Upper lobe of right lung (tissue), 1 donor: ENCODE measurements around the gene ADAMTS14. TPM values are rescaled to one million over a fixed set of nuclear protein-coding genes. Genes with fewer than 3 reads are reported as not detected.
A peak's percentile ranks its signal among the peaks of the same experiment; 100 is the strongest.
"Not testable (repeated sequence)": the region's sequence is repeated elsewhere in the genome, so short reads cannot be mapped to it uniquely, and the experiment has no call there.

Source experiments
- ATAC-seq: fragments of 200-7000 bp; cut with Tn5 transposase; one replicate; pipeline ENCODE4 v1.9.1; 2020; ENCODE audit warnings: mild to moderate bottlenecking, moderate library complexity
- DNase-seq: peaks from one replicate; pipeline ENCODE4 v3.0.0-alpha.2; 2020
- H3K27ac ChIP-seq: fragments of 200-600 bp; one replicate; pipeline ENCODE4 v1.8.0; 2022
- H3K27me3 ChIP-seq: fragments of 200-600 bp; one replicate; pipeline ENCODE4 v1.8.0; 2022; ENCODE audit warnings: mild to moderate bottlenecking
- H3K36me3 ChIP-seq: fragments of 200-600 bp; one replicate; pipeline ENCODE4 v1.8.0; 2022
- H3K4me1 ChIP-seq: fragments of 200-600 bp; one replicate; pipeline ENCODE4 v1.8.0; 2022
- H3K4me3 ChIP-seq: fragments of 200-600 bp; one replicate; pipeline ENCODE4 v1.8.0; 2022; ENCODE audit warnings: mild to moderate bottlenecking
- H3K9me3 ChIP-seq: fragments of 200-600 bp; one replicate; pipeline ENCODE4 v1.8.0; 2022
- intact Hi-C: fragments of 100-400 bp; cut with DNase I; formaldehyde crosslinking; loops from one replicate; pipeline ENCODE4 v1.11.0; 2022
- total RNA-seq: library from RNA; stranded (reverse); fragmentation: NEBNext Ultra II Directional; extraction: Animal tissue kit (Norgen Biotek cat#: 25700); gene quantifications from one replicate; pipeline ENCODE4 v1.2.1, GENCODE V29; 2021
- TF ChIP-seq, protein P1 (sequence below): fragments of 200-600 bp; IDR thresholded peaks from one replicate; pipeline ENCODE4 v1.8.0; 2022; ENCODE audit warnings: antibody characterized with exemption
- donor health status: DM: no; HTN: yes; CAD: no; lungs with severe emphysema.

The ADAMTS14 gene
- total RNA-seq, 1 donor from 2014 or later, result 0.55 TPM

DNA sequence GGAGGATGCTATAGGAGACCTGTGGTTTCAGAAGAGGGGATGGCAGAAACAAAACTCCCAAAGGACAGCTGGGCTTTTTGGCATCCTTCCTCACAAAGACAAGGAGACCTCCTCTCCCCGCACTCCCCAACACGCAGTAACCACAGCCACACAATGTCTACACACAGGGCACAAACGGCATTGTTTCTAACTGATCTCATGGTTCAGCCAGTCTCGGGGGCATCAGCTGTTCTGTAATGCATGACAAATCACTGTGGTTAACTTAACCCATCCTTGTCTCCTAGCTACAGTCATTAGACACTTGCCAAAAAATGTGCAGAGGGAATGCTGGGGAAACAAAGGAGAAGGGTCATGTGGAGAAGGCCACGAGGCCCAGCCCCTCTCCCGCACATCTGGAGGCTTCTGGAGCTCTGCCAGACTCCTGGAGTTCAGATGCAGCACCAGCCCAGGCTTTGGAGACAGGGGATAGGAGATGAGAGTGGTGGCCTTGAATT is 7.6 kb upstream of the ADAMTS14 start:
- TF ChIP-seq, protein P1, sequence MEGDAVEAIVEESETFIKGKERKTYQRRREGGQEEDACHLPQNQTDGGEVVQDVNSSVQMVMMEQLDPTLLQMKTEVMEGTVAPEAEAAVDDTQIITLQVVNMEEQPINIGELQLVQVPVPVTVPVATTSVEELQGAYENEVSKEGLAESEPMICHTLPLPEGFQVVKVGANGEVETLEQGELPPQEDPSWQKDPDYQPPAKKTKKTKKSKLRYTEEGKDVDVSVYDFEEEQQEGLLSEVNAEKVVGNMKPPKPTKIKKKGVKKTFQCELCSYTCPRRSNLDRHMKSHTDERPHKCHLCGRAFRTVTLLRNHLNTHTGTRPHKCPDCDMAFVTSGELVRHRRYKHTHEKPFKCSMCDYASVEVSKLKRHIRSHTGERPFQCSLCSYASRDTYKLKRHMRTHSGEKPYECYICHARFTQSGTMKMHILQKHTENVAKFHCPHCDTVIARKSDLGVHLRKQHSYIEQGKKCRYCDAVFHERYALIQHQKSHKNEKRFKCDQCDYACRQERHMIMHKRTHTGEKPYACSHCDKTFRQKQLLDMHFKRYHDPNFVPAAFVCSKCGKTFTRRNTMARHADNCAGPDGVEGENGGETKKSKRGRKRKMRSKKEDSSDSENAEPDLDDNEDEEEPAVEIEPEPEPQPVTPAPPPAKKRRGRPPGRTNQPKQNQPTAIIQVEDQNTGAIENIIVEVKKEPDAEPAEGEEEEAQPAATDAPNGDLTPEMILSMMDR, result no peak
- peak; percentile 38 for DNase-seq
- Histone ChIP-seq H3K27ac (no peak overlapping the region), H3K4me1 (peaks cover 7% of the 10 kb centered on the region), H3K9me3 (no peaks in the 10 kb centered on the region), H3K36me3 (no peaks in the 10 kb centered on the region), H3K27me3 (no peaks in the 10 kb centered on the region), H3K4me3 (no peak overlapping the region)
- intact Hi-C loops, result no loop called here
- ATAC-seq, result no peak

DNA sequence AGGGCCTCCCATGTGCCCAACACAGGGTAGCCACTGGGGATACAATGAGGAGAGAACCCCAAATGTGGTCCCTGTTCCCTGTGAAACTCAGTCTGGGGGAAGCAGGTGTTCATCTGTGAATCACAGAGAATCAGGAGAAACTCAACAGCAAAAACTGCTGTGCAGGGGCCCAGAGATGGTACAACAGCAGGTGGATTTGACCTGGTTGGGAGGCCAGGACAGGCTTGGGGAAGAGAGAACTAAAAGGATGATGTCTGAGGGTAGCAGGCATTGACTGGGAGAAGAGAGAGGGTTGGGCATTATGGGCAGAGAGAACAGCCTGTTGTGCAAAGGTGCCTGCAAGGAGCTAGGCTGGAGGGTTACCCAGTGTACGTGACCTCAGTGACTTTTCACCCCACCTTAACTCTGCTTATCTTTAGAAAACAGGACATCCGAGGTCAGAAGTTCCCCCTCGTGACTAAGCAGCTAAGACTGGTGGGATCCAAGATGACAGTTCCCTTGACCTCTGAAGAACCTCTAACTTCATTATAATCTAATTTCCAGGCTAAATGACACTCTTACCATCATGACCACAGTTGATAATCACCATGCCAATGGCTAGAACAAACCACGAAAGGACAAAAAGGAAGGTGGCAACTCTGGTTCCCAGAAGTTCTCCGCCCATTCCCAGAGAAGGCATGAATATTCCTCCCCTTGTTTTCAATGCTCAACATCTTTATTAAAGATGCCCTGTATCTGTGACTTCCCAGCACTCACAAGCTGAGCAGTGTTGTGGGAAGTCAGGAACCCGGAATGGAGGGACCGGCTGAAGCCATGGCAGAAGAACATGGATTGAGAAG is 5.1 kb upstream of the ADAMTS14 start:
- H3K27ac ChIP-seq, result no peak overlapping the region
- intact Hi-C loops, result no loop called here
- TF ChIP-seq, protein P1, result no peak
- H3K4me3 ChIP-seq, result no peak overlapping the region
- peaks cover 7% of the 10 kb centered on the region for H3K4me1 ChIP-seq
- ATAC-seq (no peak), DNase-seq (peak; percentile 19)
- H3K9me3 ChIP-seq, result no peaks in the 10 kb centered on the region
- no peaks in the 10 kb centered on the region for H3K36me3 ChIP-seq
- H3K27me3 ChIP-seq, result no peaks in the 10 kb centered on the region

DNA sequence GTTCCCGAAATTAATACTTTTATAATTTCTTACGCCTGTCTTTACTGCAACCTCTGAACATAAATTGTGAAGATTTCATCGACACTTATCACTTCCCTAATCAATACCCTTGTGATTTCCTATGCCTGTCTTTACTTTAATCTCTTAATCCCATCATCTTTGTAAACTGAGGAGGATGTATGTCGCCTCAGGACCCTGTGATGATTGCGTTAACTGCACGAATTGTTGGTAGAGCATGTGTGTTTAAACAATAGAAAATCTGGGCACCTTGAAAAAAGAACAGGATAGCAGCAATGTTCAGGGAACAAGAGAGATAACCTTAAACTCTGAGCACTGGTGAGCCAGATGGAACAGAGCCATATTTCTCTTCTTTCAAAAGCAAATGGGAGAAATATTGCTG is 4.5 kb upstream of the ADAMTS14 start:
- intact Hi-C loops, ATAC-seq, DNase-seq: not testable (repeated sequence)

DNA sequence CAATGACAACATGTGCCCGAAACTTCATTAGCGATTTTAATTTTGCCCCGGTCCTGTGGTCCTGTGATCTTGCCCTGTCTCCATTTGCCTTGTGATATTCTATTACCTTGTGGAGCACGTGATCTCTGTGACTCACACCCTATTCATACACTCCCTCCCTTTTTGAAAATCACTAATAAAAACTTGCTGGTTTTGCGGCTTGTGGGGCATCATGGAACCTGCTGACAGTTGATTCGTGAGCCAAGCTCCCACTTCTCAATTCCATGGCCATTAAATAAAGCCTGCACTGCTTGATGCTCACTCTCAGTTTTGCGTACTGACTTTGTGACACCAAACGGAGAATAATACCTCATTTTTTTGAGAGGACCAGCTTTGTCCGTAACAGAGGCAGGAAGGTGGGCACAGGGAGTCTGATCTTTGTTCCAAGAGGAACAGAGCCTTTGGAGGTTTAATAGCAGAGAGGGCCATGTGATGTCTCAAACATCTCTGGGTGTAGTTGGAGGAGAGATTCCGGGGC is 3.8 kb upstream of the ADAMTS14 start:
- DNase-seq (no peak), ATAC-seq (no peak)
- Histone ChIP-seq H3K9me3 (no peaks in the 10 kb centered on the region), H3K4me1 (peaks cover 14% of the 10 kb centered on the region), H3K27me3 (peaks cover 9% of the 10 kb centered on the region), H3K4me3 (no peak overlapping the region), H3K36me3 (no peaks in the 10 kb centered on the region), H3K27ac (no peak overlapping the region)
- TF ChIP-seq, protein P1, result no peak
- intact Hi-C loops, result no loop called here

More for the DNA sequence above, 4.5 kb upstream of the ADAMTS14 start:
- not testable (repeated sequence) for H3K9me3 ChIP-seq, H3K4me3 ChIP-seq, H3K27ac ChIP-seq, H3K27me3 ChIP-seq, H3K4me1 ChIP-seq, H3K36me3 ChIP-seq

DNA sequence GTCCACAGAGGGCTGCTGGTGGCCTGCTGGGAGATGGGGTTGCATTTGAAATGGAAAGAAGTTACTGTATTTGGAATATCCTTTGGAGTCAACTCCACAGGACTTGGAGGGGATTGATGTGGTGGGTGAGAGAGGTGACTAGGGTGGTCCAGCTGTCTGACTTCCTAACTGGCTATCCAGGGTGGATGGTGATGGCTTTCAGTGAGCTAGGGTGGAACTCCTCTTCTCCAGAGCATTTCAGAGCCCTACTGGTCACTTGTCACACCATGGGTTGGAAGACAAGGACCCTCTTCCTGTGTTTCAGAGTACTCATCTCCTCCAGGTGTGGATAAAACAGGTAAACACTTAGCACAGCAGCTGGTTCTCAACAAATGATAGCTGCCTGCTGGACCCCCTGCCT is 3.3 kb upstream of the ADAMTS14 start:
- H3K27me3 ChIP-seq, result peaks cover 14% of the 10 kb centered on the region
- ATAC-seq (no peak), DNase-seq (no peak)
- TF ChIP-seq, protein P1, result no peak
- H3K4me3 ChIP-seq, result no peak overlapping the region
- no peak overlapping the region for H3K27ac ChIP-seq
- no peaks in the 10 kb centered on the region for H3K9me3 ChIP-seq
- no peaks in the 10 kb centered on the region for H3K36me3 ChIP-seq
- intact Hi-C loops, result no loop called here
- H3K4me1 ChIP-seq, result peaks cover 19% of the 10 kb centered on the region

DNA sequence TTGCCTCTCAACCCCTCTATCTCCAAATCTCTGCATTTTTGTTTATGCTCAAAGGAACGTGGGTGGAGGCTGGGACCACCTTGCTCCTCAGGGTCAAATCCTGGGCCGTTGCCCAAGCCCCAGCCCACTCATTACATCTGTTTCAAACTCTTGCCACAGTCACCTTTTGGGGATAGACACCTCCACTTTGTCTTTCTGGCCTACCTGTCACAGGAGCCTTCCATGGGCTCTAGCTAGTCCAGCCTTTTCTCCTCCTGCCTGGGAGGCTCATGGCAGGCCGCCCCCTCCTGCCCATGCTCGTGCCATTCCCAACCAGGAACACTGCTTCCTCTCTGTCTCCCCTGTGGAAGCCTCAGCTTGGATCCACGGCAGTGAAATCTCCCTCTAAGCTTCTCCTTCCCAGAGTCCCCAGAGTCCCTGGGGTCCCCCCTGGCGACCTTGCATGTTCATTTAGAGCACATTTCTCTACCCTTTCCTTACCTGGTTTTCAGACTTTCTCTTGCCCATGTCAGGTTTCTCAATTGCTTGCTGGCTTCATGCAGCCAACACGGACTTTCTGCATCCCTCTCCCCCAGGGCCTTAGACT is 2.5 kb upstream of the ADAMTS14 start:
- Histone ChIP-seq H3K36me3 (no peaks in the 10 kb centered on the region), H3K27me3 (peaks cover 20% of the 10 kb centered on the region), H3K4me1 (peaks cover 15% of the 10 kb centered on the region), H3K27ac (no peak overlapping the region), H3K9me3 (no peaks in the 10 kb centered on the region), H3K4me3 (no peak overlapping the region)
- ATAC-seq (no peak), DNase-seq (no peak)
- intact Hi-C loops, result no loop called here
- TF ChIP-seq, protein P1, result no peak
